ENCODE measurements around the gene C19orf25.
"Not testable (repeated sequence)": the region's sequence is repeated elsewhere in the genome, so short reads cannot be mapped to it uniquely, and the experiment has no call there.

Gene C19orf25

GRCh38 chr19:1481893-1482360, 2.9 kb upstream of the C19orf25 start:
- TF ChIP-seq CTCF (conservative IDR thresholded peaks at IDR 0.05) = no peak
- TF ChIP-seq ZFX (IDR thresholded peaks at IDR 0.05) = no peak
- no peak overlapping the region for H3K27ac ChIP-seq

GRCh38 chr19:1481224-1481892, 2.3 kb upstream of the C19orf25 start:
- H3K27ac ChIP-seq = no peak overlapping the region
- TF ChIP-seq CTCF (conservative IDR thresholded peaks at IDR 0.05) (no peak), ZFX (IDR thresholded peaks at IDR 0.05) (no peak)

GRCh38 chr19:1477056-1477455, 2.0 kb downstream of the C19orf25 start:
- H3K27ac ChIP-seq = not testable (repeated sequence)

GRCh38 chr19:1475751-1476437, 3.1 kb downstream of the C19orf25 start:
- no peak for TF ChIP-seq ZFX (IDR thresholded peaks at IDR 0.05)
- TF ChIP-seq CTCF (conservative IDR thresholded peaks at IDR 0.05) = no peak
- H3K27ac ChIP-seq = no peak overlapping the region

GRCh38 chr19:1474765-1475351, 4.2 kb downstream of the C19orf25 start:
- no peak for TF ChIP-seq CTCF (conservative IDR thresholded peaks at IDR 0.05)
- no peak for TF ChIP-seq ZFX (IDR thresholded peaks at IDR 0.05)

GRCh38 chr19:1474011-1474764, 4.8 kb downstream of the C19orf25 start:
- TF ChIP-seq CTCF (conservative IDR thresholded peaks at IDR 0.05) (no peak), ZFX (IDR thresholded peaks at IDR 0.05) (no peak)
- no peak overlapping the region for H3K27ac ChIP-seq

More at GRCh38 chr19:1474765-1475351, 4.2 kb downstream of the C19orf25 start:
- no peak overlapping the region for H3K27ac ChIP-seq

GRCh38 chr19:1473085-1473851, 5.7 kb downstream of the C19orf25 start:
- no peak overlapping the region for H3K27ac ChIP-seq
- TF ChIP-seq CTCF (conservative IDR thresholded peaks at IDR 0.05) = no peak
- no peak for TF ChIP-seq ZFX (IDR thresholded peaks at IDR 0.05)
